Hepatocyte (in vitro differentiated cells): ENCODE measurements around the gene ASB1.

ENCODE experiments used
- EZH2 ChIP-seq: fragments of 200-600 bp; sonication (generic); IDR thresholded peaks from 2 replicates; pipeline ENCODE4 v1.6.1; 2016; ENCODE audit warnings: antibody characterized with exemption, mild to moderate bottlenecking, borderline replicate concordance
- EZH2phosphoT487 ChIP-seq: fragments of 200-600 bp; sonication (generic); IDR thresholded peaks from one replicate; pipeline ENCODE4 v1.6.1; 2018; ENCODE audit warnings: antibody characterized with exemption, mild to moderate bottlenecking, low read depth, moderate library complexity; ENCODE audit not compliant: unreplicated experiment, severe bottlenecking
- TF ChIP-seq, protein P1 (sequence below): fragments of 200-600 bp; sonication (generic); IDR thresholded peaks from 2 replicates; pipeline ENCODE4 v1.5.1; 2016; ENCODE audit warnings: antibody characterized with exemption, mild to moderate bottlenecking; ENCODE audit not compliant: poor library complexity

DNA sequence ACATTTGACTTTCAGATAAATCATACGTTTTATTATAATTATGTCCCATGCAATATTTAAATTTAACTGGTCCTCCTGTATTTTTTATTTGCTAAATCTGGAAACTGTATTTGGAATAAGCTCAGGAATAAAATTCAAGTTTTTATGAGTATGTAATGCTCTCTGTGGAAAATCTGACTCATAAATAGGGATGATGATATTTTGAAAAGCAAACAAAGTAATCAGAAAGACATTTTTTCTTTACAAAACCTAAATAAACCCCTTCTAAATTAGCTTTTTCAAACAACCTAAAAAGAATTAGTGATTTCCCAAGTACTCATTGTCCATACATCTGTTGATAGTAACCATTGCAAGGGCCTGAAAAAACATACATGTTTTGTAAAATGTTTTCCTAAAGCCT lies 41.1 kb downstream of the ASB1 start:
- no peak for TF ChIP-seq EZH2
- TF ChIP-seq, protein P1, sequence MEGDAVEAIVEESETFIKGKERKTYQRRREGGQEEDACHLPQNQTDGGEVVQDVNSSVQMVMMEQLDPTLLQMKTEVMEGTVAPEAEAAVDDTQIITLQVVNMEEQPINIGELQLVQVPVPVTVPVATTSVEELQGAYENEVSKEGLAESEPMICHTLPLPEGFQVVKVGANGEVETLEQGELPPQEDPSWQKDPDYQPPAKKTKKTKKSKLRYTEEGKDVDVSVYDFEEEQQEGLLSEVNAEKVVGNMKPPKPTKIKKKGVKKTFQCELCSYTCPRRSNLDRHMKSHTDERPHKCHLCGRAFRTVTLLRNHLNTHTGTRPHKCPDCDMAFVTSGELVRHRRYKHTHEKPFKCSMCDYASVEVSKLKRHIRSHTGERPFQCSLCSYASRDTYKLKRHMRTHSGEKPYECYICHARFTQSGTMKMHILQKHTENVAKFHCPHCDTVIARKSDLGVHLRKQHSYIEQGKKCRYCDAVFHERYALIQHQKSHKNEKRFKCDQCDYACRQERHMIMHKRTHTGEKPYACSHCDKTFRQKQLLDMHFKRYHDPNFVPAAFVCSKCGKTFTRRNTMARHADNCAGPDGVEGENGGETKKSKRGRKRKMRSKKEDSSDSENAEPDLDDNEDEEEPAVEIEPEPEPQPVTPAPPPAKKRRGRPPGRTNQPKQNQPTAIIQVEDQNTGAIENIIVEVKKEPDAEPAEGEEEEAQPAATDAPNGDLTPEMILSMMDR: no peak
- TF ChIP-seq EZH2phosphoT487: no peak
